GM20000 (cell line): ENCODE measurements around the gene TMEM144.

Source experiments
- DNase-seq: peaks from one replicate; pipeline ENCODE4 v3.0.0; 2012; ENCODE audit warnings: low spot score
- TF ChIP-seq, protein P1 (sequence below): IDR thresholded peaks from 2 replicates; pipeline ENCODE4 v1.5.1; 2012; ENCODE audit warnings: mild to moderate bottlenecking, control low read depth; ENCODE audit errors: extremely low read depth, missing control alignments

TMEM144 gene

DNA sequence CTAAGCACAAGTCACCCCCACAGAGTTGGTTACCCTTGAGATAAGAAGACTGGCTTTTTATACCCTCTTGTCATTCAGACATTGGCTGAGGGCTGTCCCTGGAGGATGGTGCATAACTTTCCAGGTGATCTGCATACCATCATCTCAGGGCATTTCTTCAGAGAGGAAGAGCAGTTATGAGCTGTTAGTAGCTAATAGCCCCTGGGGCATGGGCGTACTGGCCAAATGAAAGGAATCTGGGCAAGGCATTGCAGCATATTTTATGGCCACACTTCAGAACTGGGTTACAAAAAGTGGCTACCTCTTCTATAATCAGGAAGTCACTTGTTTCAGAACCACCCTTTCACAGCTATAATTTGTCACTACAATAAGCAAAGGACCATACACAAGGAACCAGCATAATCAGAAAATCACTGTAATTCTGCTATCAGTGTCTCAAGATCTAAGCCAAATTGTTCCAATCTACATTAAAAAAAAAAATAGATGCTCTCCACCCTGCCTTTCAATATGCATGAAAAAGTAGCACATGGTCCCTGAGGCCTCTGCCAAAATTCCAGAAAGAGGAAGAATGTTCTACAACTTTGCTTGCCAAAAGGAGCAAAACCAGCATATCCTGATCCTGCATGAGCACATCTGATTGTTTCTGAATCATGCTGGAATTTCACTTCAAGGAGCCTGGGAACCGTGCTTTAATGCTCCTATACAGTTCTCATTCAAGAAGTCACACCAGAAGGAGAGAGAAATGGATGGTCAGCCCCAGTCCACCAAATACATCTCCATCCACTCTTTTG lies 92.0 kb downstream of the TMEM144 start:
- DNase-seq, result no peak
- TF ChIP-seq, protein P1, sequence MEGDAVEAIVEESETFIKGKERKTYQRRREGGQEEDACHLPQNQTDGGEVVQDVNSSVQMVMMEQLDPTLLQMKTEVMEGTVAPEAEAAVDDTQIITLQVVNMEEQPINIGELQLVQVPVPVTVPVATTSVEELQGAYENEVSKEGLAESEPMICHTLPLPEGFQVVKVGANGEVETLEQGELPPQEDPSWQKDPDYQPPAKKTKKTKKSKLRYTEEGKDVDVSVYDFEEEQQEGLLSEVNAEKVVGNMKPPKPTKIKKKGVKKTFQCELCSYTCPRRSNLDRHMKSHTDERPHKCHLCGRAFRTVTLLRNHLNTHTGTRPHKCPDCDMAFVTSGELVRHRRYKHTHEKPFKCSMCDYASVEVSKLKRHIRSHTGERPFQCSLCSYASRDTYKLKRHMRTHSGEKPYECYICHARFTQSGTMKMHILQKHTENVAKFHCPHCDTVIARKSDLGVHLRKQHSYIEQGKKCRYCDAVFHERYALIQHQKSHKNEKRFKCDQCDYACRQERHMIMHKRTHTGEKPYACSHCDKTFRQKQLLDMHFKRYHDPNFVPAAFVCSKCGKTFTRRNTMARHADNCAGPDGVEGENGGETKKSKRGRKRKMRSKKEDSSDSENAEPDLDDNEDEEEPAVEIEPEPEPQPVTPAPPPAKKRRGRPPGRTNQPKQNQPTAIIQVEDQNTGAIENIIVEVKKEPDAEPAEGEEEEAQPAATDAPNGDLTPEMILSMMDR, result no peak

DNA sequence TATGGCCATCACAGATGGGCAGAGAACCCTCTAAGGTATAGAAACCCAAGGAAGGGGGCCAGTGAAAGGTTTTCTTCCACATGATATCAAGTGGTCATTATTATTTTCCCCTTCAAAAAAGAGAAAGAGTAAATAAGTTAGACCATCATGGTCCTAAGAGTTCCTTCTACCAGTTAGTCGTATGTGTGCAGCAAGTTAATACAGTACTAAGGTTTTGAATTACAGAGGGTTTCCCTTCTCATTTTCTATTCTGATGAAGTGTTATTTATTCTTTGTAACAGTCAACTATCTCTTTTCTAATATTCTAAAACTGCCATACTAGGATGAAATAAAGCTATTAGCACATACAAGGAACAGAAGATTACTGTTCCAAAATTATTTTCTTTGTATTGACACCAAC lies 94.4 kb downstream of the TMEM144 start:
- DNase-seq, result no peak
- TF ChIP-seq, protein P1, result no peak
